Thoracic aorta endothelial cell (primary cell): ENCODE data around the gene CCL23. TPM values are rescaled to one million over a fixed set of nuclear protein-coding genes. Genes with fewer than 3 reads are reported as not detected.

ENCODE experiments used
- total RNA-seq: library from RNA; depleted of rRNA; stranded (reverse); fragments of >200 nt; gene quantifications from 2 replicates; pipeline ENCODE4 v1.2.3, GENCODE V29; 2012

Gene CCL23, protein sequence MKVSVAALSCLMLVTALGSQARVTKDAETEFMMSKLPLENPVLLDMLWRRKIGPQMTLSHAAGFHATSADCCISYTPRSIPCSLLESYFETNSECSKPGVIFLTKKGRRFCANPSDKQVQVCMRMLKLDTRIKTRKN
- 2.4 and 5.9 TPM in 2 replicates for total RNA-seq

DNA sequence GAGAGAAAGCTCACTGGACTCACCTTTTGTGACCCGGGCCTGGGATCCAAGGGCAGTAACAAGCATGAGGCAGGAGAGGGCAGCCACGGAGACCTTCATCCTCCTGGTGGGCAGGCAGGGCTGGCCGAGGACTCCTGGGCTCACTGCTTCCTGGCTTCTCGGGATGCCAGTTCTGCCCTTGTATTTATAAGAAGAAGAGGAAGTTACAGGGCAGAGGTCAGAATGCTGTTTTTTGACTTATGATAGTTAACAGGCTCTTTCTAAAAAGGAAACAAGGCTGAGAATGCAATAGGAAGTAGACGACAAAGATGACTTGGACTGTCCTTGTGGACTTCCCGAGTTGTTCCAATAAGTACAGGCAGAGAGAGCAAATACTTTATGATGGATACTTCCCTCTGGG, at the start of gene CCL23:
TSS of gene CCL23 (minus strand) at position 174 of the 400 bp plus-strand sequence. CDS start at position 99, 75 bp downstream.

DNA sequence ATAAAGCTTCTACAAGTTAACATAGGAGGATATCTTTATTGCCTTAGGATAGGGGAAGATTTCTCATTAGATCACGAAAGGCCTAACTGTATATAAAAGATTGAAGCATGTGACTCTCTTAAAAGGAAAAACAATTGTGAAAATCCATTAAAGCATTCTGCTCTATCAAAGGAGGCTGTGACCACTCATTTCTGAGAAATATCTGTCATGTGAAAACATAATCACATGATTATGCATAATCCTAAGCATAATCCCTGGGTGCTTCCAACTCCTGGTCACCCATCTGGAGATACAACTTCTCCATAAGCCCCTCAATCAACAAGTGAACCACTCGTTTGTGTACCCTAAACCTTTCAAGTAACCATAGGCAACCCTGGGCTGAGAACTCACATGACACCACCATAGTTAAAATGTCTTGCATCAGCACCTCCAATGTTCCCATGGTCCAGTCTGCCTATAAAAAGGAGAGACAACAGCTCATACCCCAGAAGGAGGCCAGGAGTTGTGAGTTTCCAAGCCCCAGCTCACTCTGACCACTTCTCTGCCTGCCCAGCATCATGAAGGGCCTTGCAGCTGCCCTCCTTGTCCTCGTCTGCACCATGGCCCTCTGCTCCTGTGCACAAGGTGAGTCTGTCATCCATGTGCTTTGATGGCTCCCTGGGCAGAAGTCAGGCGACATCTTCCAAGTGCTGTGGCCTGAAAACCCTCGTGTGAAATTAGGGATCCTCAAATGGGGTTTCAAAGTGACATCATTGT, 46.2 kb upstream of the CCL23 start, which contains the start of gene CCL18:
TSS of gene CCL18 (plus strand) at position 487 of the 756 bp plus-strand sequence. CDS start at position 558, 71 bp downstream.

DNA sequence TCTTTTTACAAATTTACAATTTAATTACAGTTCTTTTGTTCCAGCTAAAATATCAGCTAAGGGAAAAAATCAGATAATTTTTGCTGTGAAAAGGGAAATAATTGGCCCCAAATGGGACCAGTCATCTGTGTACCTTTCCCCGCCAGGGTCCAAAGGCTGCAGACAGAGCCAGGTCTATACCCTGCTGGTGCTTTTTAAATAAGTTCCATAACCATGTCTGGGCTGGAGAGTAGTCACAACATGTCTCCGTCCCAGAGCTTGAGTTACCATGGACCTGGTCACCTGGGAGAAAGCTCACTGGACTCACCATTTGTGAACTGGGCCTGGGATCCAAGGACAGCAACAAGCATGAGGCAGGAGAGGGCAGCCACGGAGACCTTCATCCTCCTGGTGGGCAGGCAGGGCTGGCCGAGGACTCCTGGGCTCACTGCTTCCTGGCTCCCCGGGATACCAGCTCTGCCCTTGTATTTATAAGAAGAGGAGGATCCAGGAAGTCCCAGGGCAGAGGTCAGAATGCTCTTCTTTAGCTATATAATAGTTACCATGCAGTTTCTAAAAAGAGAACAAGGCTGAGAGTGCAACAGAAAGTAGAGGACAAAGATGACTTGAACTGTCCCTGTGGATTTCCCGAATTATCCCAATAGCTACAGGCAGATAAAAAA, 16.5 kb downstream of the CCL23 start, which contains the start of gene CCL15:
TSS of gene CCL15 (minus strand) at position 444 of the 662 bp plus-strand sequence. CDS start at position 383, 61 bp downstream.

DNA sequence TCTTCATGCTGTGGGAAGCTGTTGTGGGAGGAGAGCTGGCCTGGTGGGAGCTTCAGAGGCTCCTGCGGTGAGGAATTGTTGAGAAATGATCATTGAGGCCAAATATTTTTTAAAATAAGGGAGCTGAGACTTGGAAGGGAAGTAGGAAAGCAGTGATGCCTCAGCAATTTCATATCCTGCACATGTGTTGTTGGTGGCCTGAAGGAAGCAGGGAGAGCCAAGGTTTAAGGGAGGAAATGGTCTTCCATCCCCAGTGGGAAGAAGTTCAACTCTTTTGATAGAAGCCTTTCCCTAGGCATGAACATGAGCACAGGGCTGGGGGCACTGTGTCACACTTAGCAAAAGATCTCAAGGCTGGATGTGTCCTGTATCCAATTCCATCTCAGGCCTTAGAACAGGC, 31.1 kb downstream of the CCL23 start, which contains the start of gene CCL14:
TSS of gene CCL14 (minus strand) at position 87 of the 400 bp plus-strand sequence. CDS start at position 7, 80 bp downstream.

DNA sequence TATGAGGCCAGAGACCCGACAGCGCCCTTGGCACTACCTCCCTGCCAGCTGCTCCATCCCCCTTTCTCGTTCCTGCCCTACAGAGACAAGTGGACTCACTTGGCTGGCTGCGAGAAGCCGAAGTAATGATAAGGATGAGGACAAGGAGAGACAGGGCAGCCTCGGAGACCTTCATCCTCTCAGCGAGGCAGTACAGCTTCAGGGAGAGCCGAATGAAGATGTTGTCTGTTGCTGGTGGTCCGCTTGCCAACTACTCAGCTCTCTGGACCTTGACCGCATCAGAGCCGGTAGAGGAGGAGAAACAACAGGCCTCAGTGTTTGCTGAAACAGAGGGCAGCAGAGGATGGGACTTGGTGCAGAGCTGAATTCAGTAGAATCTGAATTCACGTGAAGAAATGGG, 36.5 kb downstream of the CCL23 start, which contains the start of gene CCL16:
TSS of gene CCL16 (minus strand) at position 252 of the 400 bp plus-strand sequence. CDS start at position 175, 77 bp downstream.

Other genes starting within 250 kb of the CCL23 start
- gene MMP28, start 222.3 kb downstream of the CCL23 start, total RNA-seq = 2.5 and 4.0 TPM in 2 replicates
- gene TAF15, start 208.5 kb downstream of the CCL23 start, total RNA-seq = 96.1 and 124 TPM in 2 replicates
- gene HEATR9, start 149.1 kb downstream of the CCL23 start, total RNA-seq = not detected in 2 replicates
- gene CCL5, start 137.6 kb downstream of the CCL23 start, total RNA-seq = not detected in 2 replicates
- 0.40 and 0.72 TPM in 2 replicates for gene RDM1, start 87.2 kb downstream of the CCL23 start, total RNA-seq
- not detected in 2 replicates for gene LYZL6, start 74.3 kb downstream of the CCL23 start, total RNA-seq
- 1.1 and 1.5 TPM in 2 replicates for gene CCL16, start 36.5 kb downstream of the CCL23 start, total RNA-seq
- 30.2 and 51.3 TPM in 2 replicates for gene CCL14, start 31.2 kb downstream of the CCL23 start, total RNA-seq
- not detected in 2 replicates for gene CCL15, start 16.4 kb downstream of the CCL23 start, total RNA-seq
- gene CCL18, start 46.3 kb upstream of the CCL23 start, total RNA-seq = not detected in 2 replicates
- gene CCL3, start 72.2 kb upstream of the CCL23 start, total RNA-seq = not detected in 2 replicates
- not detected in 2 replicates for gene CCL4, start 85.9 kb upstream of the CCL23 start, total RNA-seq
- gene TBC1D3B, start 158.7 kb upstream of the CCL23 start, total RNA-seq = 0.93 and 1.1 TPM in 2 replicates
- gene CCL3L1, start 178.8 kb upstream of the CCL23 start, total RNA-seq = not detected in 2 replicates
- gene CCL4L2, start 193.1 kb upstream of the CCL23 start, total RNA-seq = not detected in 2 replicates
- 0.14 and 1.1 TPM in 2 replicates for gene TBC1D3I, start 246.6 kb upstream of the CCL23 start, total RNA-seq